GM13976 (cell line): ENCODE results near the gene HAPLN3.

Experiments
- DNase-seq: peaks from one replicate; pipeline ENCODE4 v3.0.0; 2012; ENCODE audit warnings: low spot score
- in situ Hi-C: fragments of 300-500 bp; cut with MboI; formaldehyde crosslinking; loops from one replicate; pipeline ENCODE4 v1.12.0; 2022; ENCODE audit warnings: low sequenced_read_pairs, mixed read lengths, inconsistent platforms; ENCODE audit not compliant: unreplicated experiment
- TF ChIP-seq, protein P1 (sequence below): IDR thresholded peaks from 2 replicates; pipeline ENCODE4 v1.5.1; 2012; ENCODE audit warnings: borderline replicate concordance, mild to moderate bottlenecking; ENCODE audit not compliant: insufficient read depth; ENCODE audit errors: extremely low read depth, missing control alignments, control extremely low read depth

HAPLN3 gene

DNA sequence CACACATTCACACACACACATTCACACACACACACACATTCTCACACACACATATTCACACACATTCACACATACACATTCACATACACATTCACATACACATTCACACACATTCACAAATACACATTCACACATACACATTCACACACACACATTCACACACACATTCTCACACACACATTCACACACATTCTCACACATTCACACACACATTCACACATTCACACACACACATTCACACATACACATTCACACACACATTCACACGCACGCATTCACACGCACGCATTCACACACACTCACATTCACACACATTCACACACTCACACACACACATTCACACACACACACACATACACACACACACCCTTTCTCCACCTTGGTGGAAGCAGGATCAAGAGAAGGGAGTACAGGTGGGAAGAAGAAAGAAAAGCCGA is 5.7 kb upstream of the HAPLN3 start:
- no peak for DNase-seq
- TF ChIP-seq, protein P1, sequence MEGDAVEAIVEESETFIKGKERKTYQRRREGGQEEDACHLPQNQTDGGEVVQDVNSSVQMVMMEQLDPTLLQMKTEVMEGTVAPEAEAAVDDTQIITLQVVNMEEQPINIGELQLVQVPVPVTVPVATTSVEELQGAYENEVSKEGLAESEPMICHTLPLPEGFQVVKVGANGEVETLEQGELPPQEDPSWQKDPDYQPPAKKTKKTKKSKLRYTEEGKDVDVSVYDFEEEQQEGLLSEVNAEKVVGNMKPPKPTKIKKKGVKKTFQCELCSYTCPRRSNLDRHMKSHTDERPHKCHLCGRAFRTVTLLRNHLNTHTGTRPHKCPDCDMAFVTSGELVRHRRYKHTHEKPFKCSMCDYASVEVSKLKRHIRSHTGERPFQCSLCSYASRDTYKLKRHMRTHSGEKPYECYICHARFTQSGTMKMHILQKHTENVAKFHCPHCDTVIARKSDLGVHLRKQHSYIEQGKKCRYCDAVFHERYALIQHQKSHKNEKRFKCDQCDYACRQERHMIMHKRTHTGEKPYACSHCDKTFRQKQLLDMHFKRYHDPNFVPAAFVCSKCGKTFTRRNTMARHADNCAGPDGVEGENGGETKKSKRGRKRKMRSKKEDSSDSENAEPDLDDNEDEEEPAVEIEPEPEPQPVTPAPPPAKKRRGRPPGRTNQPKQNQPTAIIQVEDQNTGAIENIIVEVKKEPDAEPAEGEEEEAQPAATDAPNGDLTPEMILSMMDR: no peak
- in situ Hi-C loops: loop anchor here (10.0 kb wide), 1 partner anchor 284 kb away; no protein-coding TSS in a partner anchor

DNA sequence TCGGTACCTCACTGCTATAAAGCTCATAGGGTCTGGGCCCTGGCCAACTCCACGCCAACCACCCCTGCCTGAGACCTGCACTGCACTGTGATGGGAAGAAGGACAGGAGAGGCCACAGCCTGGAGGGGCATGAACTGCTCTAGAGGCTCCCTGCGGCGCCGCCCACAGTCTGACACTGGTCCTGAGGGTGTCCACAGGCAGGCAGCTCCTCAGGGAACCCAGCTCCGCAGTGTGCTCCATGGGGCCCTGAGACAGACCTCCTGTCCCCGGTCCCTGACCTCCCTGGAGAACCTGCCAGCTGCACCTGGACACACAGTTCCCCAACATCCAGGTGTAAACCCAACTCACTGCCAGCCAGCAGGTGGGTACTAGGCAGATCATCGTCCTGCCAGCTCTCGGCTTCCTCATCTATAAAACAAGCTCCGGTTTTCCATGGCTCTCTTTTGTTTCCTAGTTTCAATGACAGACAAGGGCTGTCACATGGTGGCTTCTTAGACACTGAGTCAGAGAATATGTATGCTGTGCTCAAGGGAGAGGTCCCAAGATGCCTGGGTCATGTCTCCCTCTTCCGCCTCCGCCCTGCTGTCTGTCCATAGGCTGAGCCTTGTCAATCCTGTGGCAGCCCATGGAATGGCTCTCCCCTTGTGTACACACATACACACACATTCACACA is 5.1 kb upstream of the HAPLN3 start:
- DNase-seq: no peak
- TF ChIP-seq, protein P1: no peak
- in situ Hi-C loops: loop anchor here (10.0 kb wide), 1 partner anchor 284 kb away; no protein-coding TSS in a partner anchor

DNA sequence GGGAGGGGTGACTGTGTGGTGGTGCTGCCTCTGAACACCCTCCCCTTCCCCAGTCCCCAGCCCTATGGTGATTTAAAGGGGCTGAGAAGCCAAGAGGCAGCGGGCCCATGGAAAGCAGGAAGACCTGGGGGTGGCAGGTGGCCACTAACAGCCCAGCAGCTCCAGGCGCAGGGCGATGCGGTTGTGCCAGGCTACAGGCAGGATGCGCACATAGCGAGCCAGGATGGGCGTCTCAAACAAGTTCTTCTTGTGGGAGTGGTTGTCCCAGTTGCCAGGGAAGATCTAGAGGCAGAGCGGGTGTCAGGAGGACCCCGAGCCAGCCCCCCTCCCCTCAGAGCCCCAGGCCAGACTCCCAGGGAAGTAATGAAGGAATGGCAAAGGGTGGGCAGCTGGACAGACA is 3.9 kb upstream of the HAPLN3 start:
- in situ Hi-C loops: no loop called here
- DNase-seq: no peak
- TF ChIP-seq, protein P1: no peak

DNA sequence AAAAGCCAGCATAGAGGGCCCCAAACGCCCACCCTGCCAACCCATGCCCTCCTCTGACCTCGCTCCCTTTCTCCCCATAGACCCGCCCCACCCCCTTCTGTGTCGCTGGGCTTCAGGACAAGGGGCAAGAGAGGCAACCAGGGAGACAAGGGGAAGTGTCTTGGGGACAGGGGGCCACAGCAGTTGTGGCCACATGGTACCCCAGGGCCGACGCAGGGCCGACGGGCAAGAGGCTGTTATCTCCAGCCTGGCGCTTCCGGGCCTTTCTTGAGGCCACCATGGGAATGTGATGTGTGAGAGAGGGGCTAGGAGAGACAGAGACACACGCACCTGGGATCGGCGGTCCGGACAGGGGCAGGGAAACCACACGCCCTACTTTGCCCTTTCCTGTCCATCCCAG is 3.4 kb upstream of the HAPLN3 start:
- TF ChIP-seq, protein P1: no peak
- in situ Hi-C loops: no loop called here
- DNase-seq: no peak

DNA sequence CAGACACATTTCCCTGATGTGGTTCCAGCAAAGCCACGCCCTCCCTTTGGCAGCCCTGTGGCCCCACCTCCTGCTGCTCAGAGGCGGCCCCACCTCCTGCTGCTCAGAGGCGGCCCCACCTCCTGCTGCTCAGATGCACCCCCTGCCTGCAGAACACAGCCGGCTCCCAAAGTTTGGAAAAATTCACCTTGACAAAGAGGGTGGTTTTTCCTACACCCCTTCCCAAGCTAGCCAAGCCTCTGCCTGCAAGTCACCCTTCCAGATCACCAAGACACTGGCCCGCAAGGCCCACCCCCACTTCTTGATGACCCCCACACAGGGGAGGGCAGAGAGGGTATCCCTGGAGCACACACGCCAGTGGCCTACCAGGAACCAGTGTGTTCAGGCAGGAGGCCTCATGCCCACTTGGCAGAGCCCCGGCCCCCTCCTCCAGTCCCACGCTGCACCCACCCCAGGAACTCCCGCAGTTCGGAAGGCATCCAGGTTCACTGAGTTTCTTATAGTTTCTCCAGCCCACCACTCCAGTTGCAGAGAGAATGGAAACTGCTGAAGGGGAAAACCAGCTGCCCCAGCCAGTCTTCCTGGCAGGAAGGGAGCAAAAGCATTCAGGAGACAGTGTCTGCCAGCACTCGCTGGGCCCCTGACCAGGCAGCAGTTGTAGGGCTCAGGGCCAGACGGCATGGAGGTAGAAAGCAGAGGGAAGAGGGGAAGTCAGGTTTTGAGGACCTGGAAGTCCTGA is 2.3 kb upstream of the HAPLN3 start:
- TF ChIP-seq, protein P1: no peak
- DNase-seq: no peak
- in situ Hi-C loops: no loop called here

DNA sequence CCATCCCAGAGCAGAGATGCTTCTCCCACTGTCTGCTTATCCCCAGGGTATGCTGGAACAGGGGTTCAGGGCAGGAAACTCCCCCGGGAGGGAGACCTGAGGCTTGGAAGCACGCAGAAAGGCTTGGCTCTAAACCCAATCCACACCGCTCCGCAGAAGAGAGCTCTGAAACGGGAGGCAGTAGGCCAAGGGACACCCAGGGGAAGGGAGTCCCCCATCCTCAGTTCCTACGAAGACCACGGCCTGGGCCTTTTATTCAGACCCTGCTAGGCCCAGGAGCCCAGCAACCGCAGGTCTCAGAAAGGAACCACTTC is 1.8 kb upstream of the HAPLN3 start:
- TF ChIP-seq, protein P1: no peak
- in situ Hi-C loops: no loop called here
- DNase-seq: no peak
